ENCODE results near the gene TOLLIP.
A peak's percentile ranks its signal among the peaks of the same experiment; 100 is the strongest.
"Not testable (repeated sequence)": the region's sequence is repeated elsewhere in the genome, so short reads cannot be mapped to it uniquely, and the experiment has no call there.

TOLLIP gene

DNA sequence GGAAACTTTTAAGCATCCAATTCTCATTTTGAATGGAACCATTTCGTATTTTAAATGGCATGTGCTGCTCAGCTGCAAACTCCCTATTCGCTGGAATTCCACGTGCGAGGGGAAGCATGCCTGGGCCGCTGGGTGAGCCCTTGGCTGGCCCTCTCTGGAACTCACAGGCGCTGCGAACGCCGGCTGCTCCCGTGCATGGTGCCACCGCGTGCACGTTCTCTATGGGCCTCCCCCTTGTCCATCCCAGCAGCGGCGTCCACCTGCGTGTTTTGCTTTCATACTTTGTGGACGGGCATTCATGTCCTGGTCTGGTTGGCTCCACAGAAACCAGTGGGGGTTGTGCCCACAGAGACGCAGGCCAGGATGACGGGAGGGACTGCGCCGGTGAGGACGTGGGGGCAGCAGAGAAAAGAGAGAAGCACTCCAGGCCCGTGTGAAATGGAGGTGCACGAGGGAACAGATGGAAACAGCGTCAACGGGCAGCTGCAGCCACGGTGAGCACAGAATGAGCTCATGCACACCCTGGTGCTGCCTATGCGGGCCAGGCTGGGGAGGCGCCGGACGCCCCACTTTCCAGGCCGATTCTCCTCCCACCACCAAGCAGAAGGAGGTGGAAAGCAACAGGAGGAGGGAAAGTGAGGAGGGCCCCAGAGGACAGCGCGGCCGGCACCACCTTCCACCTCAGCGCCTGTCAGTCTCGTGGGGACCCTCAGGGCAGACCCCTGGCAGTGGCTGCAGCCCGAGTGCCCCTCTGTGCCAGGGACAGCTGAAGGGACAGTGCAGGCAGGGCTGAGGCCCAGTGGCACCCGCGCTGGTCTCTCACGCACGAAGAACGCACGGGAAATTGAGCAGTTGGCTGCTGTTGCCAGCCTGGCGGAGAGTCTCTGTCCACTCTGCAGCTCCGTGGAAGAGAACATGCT lies 29.1 kb downstream of the TOLLIP start:
- no peak for DNase-seq

DNA sequence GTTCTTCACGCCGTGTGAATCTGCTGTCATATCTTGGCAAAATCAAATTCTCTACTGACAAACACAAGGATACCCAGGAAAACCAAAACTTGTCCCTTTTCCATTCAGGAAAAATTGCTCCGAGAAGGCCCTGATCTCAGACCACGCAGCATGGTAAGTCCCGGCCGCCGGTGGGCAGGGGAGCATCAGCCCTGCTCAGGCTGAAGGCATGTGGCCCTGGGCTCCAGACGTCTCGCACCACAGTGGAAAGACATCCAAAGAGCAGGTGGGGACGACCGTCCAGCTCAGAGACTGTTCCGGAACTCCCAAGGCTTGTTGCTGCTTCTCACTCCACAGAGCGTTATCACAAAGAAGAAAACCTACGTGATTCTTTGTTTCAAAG lies 29.8 kb downstream of the TOLLIP start:
- DNase-seq, result no peak

DNA sequence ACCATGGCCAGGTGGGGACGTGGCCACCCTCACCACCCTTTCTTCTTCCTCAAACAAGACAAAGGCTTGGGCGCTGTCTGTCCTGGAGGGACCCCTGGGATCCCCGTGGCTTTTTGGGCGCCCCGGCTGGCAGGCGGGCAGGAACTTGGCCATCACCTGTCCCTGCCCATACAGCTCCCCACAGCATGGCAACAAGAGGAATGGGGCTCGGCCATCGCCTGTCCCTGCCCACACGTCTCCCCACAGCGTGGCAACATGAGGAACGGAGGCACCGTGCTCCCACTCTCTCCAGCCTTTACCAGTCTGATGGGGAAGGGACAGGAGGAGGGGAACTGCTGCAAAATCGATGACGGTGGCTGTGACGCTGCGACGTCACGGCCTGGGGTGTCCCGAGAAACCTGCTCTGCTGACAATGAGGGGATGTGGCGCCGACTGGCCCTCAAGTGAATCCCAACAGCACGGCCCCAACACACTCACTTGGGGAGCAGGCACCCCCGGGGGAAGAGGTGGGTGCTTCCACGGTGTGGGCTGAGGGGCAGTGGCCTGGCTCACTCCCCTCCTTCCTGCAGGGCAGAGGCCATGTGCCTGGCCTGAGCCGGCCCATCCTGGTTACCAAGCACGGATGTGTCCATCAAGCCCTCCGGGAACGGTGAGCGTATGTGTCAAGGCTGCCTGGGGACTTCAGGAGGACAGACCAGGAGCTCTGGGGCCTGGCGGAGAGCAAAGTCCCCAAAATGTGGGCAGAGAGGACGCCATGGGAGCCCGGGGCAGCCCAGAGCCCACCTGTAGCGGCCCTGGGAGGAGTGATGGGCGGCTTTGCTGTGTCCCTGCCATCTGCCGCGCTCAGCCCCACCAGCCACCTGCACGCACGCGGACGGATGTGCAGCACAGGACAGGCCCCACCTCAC lies 30.4 kb downstream of the TOLLIP start:
- DNase-seq, result no peak

DNA sequence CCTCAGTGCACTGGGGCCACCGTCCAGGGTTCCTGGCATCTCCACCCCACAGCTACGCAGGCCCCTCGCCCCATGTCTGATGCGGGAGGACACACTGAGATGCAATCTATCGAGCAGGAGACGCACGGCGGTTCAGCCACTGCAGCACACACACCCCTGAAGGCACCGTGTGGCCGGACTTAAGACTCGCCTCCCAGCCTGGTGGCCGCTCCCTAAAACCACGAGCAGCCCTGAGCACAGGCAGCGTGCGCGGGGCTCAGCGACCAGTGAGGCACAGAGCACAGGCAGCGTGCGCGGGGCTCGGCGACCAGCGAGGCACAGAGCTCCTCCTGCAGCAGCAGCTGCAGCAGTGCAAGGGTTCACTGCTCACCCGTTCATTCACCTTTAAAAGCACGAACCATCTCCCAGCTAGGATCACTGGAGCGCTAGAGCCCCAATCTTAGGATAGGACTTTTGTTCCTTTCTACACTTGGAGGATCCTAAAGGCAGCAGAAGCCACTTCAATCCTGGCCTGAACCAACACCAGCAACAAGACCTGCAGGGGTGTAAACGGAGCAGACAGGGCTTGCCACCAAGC lies 31.4 kb downstream of the TOLLIP start:
- no peak for DNase-seq

DNA sequence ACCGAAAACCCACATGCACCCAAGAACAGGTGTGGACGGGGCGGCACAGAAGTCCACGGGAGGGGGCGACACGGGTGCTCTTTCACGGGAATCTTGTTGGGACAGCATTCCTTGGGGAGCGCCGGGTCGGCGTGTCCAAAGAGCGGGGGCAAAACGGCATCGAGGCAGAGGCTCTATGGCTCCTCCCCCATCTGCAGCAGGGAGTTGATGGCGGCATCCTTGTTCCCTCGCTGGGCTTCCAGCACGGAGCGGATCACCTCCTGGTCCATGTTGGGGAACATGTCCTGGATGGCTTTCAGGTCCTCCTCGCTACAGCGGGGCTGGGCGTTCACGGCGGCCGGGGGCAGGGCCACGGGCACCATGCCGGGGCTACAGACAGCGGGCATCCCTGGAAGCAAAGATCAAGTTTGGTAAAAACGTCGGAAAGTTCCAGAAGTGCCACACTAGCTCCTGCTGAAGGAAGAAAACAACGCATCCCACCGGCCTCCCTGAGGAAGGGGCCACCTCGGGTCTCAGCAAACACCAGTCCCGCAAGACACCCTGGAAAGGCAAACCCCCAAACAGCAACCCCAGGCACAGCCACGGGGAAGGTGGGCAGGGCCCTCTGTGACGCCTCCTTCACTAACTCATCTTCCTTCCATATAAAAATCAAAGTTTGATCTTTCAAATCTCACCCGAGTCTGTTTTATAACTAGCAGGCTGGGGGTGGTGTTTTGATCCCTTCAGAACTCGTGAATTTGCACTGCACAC lies 32.4 kb downstream of the TOLLIP start:
- DNase-seq, result no peak

DNA sequence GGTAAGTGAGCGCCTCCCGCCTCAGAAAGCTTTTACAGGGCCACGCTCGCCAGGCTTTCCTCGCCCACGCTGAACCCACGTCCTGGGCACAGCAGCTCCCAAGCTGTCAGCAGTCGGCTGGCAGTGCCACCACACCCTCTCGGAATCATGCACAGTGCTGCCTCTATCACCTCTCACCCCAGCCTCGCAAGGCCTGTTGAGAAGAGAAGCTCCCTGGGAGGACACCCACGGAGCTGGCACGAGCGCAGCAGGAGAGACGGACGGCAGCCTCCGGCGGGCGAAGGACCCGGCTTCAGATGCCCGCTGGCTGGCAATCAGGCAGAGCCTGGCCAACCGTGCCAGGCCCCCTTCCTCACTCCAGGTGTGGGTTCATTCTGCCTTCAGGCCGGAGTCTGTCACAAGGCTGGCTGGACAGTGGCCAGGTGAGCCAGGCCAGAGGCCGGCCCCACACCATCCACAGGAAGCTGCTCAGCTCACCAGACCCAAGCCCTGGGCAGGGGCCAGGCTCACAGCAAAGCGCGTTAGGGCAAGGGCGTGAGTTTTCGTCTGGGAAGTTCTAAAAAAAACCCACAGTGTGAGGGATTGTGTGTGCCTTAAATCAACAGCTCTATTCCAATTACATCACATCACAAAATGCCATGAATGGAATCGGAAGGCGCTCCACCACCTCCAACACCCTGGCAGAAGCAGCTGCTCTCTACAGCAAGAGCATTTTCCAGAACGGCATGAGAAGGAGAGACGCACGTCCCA lies 33.2 kb downstream of the TOLLIP start:
- DNase-seq, result no peak

DNA sequence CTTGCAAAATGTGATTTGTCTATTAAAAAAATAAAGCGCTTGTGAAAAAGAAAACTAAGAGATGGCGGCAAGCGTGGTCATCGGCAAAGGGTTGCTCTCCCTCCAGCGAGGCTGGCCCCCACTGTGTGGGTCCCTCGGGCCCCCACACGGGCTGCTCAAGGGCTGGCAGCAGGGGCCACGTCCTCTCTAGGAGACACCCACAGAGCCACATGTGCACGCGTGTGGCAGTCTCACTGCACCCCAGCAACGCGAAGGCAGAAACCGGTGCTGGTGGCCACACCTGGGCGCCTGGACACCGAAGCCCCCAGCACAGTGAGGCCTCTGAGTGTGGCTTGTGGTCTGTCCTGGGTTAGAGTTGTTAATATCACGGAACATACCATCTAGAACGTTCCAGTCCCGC lies 34.4 kb downstream of the TOLLIP start:
- DNase-seq, result no peak

DNA sequence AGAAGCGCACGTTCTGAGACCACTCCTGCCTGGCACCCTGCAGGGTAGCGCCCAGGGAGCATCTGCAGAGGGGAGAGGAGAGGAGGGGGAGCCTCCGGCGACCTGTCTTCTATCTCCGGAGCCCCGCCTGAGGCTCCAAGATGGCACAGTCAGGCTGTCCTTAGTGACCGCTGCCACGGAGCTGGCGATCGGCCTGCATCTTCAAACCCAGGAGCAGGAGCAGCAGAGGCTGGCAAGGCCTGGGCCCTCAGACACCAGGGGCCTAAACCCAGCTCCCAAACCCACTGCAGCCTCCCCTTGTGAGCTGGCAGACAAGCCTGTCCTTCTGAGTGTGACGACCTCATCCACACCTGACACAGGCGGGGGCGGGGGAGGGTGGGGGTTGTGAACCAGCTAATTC lies 34.9 kb downstream of the TOLLIP start:
- DNase-seq, result no peak

DNA sequence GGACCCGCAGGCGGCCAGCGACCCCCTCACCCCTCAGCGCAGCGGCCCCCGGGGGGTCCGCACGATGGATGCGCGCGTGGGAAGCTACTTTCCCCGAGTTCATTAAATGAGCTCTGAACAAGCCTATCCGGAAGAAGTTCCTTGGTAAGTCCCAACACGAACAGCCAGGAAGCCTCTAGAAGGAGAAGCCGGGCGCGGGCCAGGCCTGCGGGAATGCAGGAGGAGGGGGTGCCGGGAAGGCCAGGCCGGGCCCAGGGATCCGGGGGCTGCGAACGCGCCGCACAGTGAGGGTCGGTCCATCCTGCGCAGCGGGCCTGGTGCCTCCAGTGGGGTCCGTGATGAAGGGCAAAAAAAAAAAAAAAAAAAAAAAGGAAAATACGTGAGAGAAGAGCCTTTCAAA lies 36.9 kb downstream of the TOLLIP start:
- no peak for DNase-seq

DNA sequence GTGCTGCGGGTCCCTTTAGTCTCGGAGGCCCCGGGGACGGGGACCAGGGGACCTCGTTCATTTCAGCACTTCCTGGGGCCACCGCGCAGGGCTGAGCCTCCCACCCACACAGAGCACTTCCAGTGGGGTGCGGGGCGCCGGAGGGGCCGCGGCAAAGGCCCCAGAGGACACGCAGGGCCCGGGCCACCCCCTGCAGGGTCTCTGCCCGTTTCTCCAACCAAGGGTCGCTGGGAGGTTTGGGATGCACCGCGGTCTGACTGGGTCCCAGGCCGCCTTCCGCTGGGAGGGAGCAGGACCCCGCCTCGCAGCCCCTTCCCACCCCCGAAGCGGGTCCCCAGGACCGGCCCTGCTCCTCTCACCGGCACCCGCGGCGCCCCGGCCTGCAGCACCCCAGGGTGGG lies 37.5 kb downstream of the TOLLIP start:
- no peak for DNase-seq

DNA sequence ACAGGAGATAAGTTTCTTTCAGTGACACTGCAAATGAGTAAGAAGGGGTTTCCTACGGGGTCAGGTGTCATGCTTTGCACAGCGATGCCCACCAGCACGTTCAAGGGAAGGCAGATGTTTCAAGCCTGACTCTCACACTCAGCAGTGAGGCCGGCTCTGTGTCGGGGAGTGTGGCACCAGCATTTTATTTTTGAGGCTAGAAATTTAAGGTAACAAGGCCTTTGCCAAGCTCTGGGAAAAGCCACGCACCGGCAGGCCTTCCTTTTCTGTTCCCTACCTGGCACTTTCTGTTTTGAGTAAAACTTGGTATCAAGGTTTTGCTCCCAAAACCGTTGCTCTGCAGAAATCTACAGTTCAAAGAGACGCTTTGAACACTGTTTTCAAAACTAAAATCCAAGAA lies 38.0 kb downstream of the TOLLIP start:
- DNase-seq, result no peak

DNA sequence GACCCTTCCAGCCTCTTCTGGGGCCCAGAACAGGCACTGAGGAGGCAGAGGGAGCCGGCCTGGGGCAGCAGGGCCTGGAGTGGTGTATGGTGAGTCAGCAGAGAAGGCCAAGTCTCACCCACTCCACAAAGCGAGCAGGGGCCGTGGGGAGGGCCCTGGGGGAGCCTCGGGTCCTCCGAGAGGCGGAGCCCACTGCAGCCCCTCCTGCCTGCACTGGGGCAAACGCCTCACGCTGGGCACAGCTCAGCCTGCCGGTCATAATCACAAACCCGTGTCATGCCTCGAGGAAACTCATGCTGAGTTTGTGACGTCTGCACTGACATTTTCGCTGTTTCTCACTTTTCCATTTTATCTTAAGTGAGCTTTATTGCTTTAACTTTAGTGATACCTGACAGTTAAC lies 38.4 kb downstream of the TOLLIP start:
- no peak for DNase-seq

DNA sequence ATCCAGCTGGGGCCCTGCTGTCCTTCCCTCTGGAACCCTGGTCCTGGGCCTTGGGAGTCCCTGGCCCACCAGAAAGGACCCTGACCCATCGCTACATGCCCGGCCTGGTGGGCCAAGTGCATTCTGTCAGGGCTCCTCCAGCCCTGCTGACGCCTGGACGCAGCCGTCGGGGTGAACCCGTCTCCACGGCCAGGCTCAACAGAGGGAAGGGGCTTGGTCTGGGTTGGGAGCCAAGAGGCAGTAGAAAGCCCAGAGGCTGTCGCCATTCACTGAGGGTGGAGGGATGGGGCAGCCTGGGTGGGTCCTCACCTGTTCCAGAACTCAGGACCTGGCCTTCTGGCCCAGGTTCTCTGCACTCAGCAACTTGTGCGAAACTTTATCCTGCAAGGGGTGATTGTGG lies 39.0 kb downstream of the TOLLIP start:
- no peak for DNase-seq

DNA sequence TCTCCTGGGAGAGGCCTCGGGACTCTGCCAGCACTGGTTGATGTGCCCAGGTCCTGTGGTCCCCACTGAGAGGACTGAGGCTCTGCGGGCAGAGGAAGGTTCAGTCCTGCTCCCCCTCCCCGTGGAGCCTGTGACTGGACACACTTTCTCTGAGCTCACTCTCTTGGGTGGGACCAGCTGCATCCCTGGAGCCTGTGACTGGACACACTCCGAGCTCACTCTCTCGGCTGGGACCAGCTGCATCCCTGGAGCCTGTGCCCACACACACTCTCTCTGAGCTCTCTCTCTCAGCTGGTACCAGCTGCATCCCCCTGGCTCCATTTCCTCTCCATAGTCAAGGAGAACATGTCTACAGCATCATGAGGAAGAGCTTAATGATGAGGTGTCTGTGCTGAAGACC lies 39.5 kb downstream of the TOLLIP start:
- no peak for DNase-seq

DNA sequence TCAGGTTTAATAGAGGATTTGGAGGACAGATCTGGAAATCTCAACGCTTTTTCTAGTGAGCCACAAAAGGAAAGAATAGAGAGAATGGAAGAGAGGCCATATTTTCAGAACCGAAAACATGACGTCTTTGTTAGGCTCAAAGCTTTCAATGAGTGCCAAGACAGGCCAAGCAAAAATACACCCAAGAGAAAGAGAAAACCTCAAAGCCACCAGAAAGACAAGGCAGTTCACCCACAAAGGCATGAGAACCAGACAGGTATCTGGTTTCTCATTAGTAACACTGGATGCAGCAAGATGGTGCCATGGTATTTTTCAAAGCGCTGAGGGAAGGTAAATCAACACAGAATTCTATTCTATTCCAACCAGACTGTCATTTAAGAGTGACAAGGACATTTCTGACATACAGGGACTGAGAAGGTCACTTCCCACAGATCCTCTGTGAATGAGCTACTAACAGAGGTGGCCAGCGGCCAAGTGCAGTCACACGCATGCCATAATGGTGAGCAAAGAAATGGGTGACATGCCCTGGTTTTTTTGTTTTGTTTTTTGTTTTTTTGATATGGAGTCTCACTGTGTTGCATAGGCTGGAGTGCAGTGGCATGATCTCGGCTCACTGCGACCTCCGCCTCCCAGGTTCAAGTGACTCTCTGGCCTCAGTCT lies 41.9 kb downstream of the TOLLIP start:
- DNase-seq, result no peak

DNA sequence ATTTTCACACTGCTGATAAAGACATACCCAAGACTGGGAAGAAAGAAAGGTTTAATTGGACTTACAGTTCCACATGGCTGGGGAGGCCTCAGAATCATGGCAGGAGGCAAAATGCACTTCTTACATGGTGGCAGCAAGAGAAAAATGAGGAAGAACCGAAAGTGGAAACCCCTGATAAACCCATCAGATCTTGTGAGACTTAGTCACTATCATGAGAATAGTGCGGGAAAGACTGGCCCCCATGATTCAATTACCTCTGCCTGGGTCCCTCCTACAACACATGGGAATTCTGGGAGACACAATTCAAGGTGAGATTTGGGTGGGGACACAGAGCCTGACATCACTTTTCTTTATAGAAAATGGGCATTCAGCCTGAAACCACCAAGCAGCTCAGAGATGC lies 42.5 kb downstream of the TOLLIP start:
- not testable (repeated sequence) for DNase-seq

DNA sequence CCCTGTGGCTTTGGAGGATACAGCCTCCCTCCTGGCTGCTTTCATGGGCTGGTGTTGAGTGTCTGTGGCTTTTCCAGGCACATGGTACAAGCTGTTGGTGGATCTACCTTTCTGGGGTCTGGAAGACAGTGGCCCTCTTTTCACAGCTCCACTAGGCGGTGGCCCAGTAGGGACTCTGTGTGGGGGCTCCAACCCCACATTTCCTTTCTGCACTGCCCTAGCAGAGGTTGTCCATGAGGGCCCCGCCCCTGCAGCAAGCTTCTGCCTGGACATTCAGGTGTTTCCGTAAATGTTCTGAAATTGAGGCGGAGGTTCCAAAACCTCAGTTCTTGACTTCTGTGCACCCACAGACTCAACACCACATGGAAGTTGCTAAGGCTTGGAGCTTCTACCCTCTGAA lies 44.0 kb downstream of the TOLLIP start:
- DNase-seq, result not testable (repeated sequence)

DNA sequence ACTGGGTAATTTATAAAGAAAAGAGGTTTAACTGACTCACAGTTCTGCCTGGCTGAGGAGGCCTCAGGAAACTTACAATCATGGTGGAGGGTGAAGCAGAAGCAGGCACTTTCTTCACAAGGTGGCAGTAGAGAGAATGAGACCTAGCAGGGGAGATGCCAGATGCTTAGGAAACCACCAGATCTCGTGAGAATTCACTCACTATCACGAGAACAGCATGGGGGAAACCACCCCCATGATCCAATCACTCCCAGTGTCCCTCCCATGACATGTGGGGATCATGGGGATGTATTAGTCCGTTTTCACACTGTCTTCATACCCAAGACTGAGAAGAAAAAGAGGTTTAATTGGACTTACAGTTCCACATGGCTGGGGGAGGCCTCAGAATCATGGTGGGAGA lies 45.0 kb downstream of the TOLLIP start:
- peak; percentile 76 for DNase-seq

DNA sequence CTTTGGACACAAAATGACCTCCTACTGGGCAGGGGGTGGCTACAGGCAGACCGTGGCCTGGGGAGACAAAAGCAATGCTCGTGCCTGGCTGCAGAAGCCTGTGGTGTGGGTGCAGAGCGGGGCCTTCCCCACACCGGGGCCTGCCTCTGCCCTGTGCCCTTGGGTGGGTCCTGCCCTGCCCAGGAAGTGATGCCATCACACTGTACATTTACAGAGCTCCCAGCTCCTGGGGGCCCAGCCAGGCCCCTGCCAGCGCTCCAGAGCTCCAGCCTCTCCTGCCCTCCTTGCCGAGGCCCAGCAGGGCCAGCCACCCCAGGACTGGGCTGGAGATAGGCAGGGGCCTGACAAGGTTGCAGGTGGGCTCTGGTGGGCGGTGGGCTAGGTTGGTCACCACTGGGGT lies 46.4 kb downstream of the TOLLIP start:
- DNase-seq, result no peak

DNA sequence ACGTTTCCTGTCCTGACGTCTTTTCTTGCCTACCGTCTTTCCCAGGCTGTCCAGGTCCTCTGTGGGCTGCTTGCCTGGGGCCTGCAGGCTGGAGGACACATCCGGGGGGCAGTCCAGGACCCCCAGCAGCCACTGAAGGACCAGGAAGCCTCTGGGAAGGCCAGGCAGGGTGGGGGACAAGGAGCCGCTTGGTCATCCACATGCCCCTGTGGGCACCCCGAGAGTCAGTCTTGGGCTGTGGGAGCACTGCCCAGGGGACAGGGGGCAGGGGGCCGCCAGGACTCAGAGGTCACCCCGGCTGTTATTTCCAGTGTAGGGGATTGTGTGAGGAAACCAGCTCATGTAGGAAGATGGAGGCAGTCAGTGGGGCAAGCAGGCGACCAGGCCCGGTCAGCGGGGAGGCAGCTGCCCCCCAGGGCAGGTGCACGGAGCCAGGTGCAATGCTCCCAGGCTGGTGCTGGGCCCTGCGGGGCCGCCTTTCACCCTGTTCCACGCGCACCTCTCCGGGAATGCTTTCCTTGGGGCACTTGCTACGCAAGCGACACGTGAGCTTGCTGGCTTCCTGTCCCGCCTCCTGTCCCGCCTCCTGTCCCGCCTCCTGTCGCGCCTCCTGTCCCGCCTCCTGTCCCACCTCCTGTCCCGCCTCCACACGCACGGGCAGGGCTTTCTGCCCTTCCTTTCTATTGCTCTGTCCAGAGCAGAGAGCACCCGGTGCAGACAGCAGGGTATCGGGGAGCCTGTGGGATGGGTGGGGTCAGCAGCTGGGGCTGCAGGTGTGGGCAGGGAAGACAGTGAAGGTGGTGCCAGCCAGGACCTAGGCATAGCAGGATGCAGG lies 47.0 kb downstream of the TOLLIP start:
- peak; percentile 83 for DNase-seq
